ENCODE results near the gene CHRNB1.

- TF ChIP-seq POLR2A (IDR thresholded peaks at IDR 0.05; ENCODE audit: low read depth) (no peak), EP300 (IDR thresholded peaks at IDR 0.05) (no peak), POLR2AphosphoS5 (IDR thresholded peaks at IDR 0.05) (no peak)
Measured at GRCh38 chr17:7463372-7463846, 18.5 kb downstream of the CHRNB1 start.

Data from esophagus muscularis mucosa (tissue), 3 donors.